Myocyte (in vitro differentiated cells): ENCODE results near the gene HOXC13. TPM values are rescaled to one million over a fixed set of nuclear protein-coding genes. Genes with fewer than 3 reads are reported as not detected.

ENCODE experiments used
- DNase-seq: peaks from one replicate; pipeline ENCODE4 v3.0.0-alpha.2; 2012; ENCODE audit warnings: low read depth
- polyA plus RNA-seq: library from polyadenylated mRNA; unstranded; fragments of >200 nt; gene quantifications from one replicate; pipeline ENCODE4 v1.2.1, GENCODE V29; 2012; ENCODE audit warnings: missing spikeins
- total RNA-seq: library from RNA; depleted of rRNA; stranded (reverse); fragments of >200 nt; gene quantifications from 2 replicates; pipeline ENCODE4 v1.2.3, GENCODE V29; 2014

HOXC13 gene, protein sequence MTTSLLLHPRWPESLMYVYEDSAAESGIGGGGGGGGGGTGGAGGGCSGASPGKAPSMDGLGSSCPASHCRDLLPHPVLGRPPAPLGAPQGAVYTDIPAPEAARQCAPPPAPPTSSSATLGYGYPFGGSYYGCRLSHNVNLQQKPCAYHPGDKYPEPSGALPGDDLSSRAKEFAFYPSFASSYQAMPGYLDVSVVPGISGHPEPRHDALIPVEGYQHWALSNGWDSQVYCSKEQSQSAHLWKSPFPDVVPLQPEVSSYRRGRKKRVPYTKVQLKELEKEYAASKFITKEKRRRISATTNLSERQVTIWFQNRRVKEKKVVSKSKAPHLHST
- total RNA-seq, result 3.6 and 4.6 TPM in 2 replicates
- 8.2 TPM for polyA plus RNA-seq

GRCh38 chr12:53938326-53939140 is at the start of gene HOXC13:
Gene HOXC13, plus strand, starts transcription at chr12:53938831. Its CDS starts 76 bp downstream, at chr12:53938907.
- peak; percentile 100 for DNase-seq

- DNase-seq, result peak; percentile 44
These were observed 48.5 kb upstream of the HOXC13 start for GRCh38 chr12:53890081-53890480.

DNA sequence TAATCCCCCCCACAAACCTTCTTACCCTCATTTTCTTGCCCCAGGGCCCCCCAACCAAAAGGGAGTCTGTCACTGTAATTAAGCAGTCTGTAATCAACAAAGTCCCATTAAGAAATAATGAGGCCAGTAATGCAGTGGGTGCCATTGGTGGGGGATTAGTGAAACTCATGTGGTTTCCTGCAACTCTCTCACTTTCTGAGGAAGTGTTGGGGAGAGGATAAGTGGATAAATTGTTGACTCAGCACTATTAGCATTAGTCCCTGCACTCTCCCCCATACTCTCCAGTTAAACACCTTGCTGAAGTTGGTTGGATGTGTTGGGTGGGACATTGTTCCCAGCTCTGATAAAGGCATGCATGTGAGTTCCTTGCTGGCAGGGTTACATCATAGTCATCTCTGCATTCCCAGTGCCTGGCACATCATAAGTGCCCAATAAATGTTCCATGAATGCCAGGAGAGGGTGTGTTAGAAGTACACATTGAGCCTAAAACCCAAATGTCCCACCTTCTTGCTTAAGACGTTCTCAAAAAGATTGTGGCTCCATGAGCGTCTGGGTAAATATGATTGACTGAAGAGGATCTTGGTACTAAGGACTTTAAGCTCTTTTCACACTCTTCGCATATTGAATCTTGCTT is 45.8 kb upstream of the HOXC13 start:
- no peak for DNase-seq

DNA sequence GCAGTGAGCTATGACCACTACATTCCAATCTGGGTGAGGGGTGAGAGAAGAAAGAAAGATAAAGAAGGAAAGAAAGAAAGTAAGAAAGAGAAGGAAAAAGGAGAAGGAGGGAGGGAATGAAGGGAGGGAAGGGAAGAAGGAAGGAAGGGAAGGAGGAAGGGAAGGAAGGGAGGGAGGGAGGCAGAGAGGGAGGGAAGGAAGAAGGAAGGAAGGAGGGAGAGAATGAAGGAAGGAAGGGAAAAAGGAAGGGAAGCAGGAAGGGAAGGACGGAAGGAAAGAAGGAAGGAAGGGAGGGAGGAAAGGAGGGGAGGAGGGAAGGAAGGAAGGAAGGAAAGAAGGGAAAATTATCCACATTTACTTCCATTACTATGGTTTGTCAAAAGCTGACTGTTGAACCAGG is 39.4 kb upstream of the HOXC13 start:
- DNase-seq, result no peak

DNA sequence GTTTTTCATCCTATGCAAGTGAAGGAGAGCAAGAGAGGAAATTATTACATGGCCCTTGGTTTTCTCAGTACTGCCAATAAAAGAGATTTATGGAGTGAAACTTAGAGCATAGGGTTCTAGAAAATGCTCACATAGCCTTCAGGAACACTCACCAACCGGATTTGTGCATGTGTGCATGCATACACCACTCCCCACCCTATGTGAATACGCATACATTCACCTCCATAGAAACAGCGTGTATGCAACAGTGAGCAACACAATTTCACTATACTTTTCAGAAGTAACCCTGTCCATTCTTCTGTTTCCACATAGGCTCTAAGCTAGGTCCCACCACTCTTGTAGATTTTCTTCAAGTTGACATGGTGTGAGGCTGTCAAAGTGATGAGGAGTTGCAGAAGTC is 31.5 kb upstream of the HOXC13 start:
- DNase-seq, result no peak

DNA sequence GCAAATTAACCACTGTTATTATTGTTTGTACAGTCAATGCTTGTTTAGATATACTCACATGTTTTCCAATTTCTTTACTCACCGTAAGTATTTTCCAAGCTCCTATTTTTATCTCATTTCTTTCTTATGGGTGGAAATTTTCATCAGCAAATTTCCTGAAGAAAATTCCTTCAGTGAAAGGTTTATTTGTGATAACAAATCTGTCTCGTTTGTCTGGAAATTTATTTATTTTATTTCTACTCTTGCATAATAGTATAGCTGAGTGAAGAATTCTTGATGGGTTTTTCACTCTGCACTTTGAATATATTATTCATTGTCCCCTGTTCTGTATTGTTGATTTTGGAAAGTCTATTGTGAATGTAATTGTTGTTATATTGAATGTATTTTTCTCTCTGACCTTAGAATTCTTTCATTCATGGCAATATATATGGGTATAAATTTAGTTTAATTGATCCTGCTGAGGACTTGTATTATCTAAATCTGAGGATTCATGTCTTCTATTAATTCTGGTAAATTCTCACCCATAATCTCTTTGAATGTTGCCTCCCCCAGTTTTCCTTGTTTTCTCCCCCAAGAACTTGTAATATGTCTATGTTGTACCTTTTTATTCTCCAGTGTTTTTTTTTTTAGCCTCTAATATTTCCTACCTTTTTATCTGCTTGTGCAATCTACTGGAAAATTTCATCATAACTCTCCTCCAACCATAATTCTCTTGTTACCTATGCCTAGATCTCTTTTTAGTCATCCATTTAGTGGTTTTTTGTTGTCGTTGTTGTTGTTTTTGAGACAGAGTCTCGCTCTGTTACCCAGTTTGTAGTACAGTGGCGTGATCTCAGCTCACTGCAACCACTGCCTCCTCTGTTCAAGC is 21.6 kb upstream of the HOXC13 start:
- DNase-seq, result no peak

GRCh38 chr12:53924521-53925405 is 13.9 kb upstream of the HOXC13 start:
- no peak for DNase-seq

DNA sequence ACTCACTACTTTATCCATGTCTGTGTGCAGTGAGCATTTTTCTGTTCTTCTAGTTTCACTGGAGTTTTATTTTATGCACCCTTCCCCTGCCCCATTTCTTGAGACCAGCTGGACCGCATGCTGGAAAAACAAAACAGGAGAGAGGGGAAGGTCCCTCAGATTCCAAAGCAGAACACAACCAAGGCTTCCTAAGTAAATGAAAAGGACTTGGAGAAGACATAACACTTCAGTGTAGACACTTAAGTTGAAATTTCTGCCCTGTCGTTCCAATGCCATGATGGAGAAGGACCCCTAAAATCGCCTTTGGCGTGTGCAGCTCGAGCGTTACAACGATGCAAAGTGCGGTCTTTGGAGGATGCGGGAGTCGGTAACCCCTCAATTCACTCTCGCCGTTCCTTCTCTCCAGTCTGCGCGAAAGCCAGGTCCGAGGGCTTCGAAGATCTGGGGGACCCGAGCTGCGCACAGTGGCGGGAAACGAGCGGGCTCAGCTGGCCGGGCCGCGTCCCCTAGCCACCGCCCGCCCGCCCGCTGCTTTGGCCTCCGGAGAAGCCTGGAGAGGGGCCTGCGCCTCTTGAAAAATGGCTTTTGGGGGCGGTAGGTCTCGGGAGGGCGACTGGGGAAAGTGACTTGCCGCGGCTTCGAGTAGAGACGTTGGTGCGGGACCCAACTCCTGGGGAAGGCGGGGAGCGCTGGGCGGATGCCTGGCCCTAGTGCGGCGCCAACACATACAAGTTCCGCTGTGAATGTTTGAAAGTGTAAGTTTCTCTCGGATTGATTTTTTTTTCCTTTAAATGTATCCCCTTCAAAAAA is 11.2 kb upstream of the HOXC13 start:
- no peak for DNase-seq

- peak; percentile 12 for DNase-seq
These were observed 10.4 kb upstream of the HOXC13 start for GRCh38 chr12:53928054-53928835.

DNA sequence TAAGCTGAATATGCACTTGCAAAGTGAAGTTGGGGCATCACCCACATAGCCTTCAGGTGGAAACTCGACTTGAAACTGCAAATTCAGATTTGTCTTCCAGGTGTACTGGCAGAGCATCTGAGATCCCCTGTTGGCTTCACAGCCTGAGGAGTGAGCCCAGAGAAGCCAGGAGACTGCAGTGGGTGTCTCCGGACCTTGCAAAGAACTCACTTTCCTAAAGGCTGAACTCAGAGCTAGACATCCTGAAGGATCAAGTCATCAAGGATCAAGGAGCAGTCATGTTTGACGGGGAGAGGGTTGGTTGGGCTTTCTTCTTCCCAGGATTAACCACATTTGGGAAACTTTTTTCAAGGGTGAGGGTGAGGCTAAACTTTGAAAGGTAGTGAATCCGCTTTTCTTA is 9.1 kb upstream of the HOXC13 start:
- DNase-seq, result no peak

GRCh38 chr12:53930591-53931255 is 7.9 kb upstream of the HOXC13 start:
- no peak for DNase-seq

- no peak for DNase-seq
These were observed 6.6 kb upstream of the HOXC13 start for GRCh38 chr12:53931844-53932581.

GRCh38 chr12:53932915-53933314 is 5.7 kb upstream of the HOXC13 start:
- no peak for DNase-seq

DNA sequence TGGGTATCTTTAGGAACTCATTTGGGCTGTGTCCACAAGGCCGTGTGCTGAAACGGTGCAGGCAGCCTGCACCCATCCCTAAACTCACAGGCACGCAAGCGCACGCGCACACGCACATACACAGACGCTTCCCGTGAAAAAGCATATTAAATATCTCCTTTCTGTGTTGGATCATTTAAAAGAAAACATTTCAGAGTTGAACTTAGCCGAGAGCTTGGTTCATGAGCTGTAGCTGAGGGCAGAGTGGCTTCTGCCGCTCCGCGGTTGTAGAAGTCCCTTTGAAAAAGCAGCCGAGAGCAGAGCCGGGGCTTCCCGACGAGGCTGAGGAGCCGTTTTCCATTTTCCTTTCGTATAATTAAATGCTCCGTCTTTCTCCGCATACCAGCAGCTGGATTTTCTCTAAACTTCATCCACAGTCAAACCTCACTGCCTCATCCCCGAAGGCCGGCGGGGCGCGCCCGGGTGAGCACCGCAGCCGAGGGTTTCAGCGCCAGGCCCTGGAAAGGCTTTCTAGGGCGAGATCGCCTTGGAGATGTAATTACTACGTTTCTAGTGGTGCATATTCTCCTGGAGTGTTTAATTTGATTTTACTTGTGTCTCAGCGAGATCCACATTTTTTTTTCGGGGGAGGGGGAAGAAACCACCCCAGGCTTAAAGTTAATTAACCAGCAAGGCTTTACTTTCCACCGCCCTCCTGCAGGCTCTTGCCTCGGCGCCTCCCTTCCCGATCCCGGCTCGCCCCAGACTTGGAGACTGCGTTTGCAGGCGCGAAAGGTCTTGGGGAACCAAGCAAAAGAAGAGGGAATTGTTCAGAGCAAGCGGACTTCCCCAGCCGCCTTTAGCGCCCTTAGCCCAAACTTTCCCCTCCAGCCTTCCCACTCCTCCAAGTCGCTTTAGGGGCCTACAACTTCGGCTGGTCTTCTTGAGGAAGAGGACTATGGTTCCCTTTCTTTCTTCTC is 3.0 kb upstream of the HOXC13 start:
- no peak for DNase-seq

- DNase-seq, result no peak
These were observed 1.5 kb upstream of the HOXC13 start for GRCh38 chr12:53937099-53937498.
